Activated CD8-positive, alpha-beta T cell treated with anti-CD3 and anti-CD28 coated beads for 36 hours (primary cell): ENCODE data around the gene IL16. TPM values are rescaled to one million over a fixed set of nuclear protein-coding genes. Genes with fewer than 3 reads are reported as not detected.

Experiments used
- ATAC-seq: fragments of 200-7000 bp; cut with Tn5 transposase; one replicate; pipeline ENCODE4 v1.10.0; 2021; ENCODE audit warnings: mild to moderate bottlenecking, moderate library complexity
- CTCF ChIA-PET: fragments of 350-600 bp; sonication (Branson Sonifier 250); formaldehyde crosslinking; loops from one replicate; lab custom pipeline; 2021; ENCODE audit warnings: antibody characterized with exemption; lab: Charles Lee
- POLR2A ChIA-PET: fragments of 350-600 bp; sonication (Branson Sonifier 250); formaldehyde crosslinking; loops from one replicate; lab custom pipeline; 2021; ENCODE audit warnings: antibody characterized with exemption; lab: Charles Lee
- DNase-seq: peaks from one replicate; pipeline ENCODE4 v3.0.0-alpha.2; 2020
- H3K27ac Mint-ChIP-seq: one replicate; pipeline ENCODE4 v1.8.0; 2021; ENCODE audit warnings: mild to moderate bottlenecking, mixed read lengths
- H3K27me3 Mint-ChIP-seq: one replicate; pipeline ENCODE4 v1.8.0; 2021; ENCODE audit warnings: mixed read lengths
- H3K36me3 Mint-ChIP-seq: one replicate; pipeline ENCODE4 v1.8.0; 2021; ENCODE audit warnings: low read depth, mixed read lengths
- H3K4me1 Mint-ChIP-seq: one replicate; pipeline ENCODE4 v1.8.0; 2021; ENCODE audit warnings: low read depth, mixed read lengths
- H3K4me3 Mint-ChIP-seq: one replicate; pipeline ENCODE4 v1.8.0; 2021; ENCODE audit warnings: mild to moderate bottlenecking, moderate library complexity, mixed read lengths
- H3K9me3 Mint-ChIP-seq: one replicate; pipeline ENCODE4 v1.8.0; 2021; ENCODE audit warnings: mixed read lengths
- CTCF ChIP-seq: fragments of 200-600 bp; IDR thresholded peaks from one replicate; pipeline ENCODE4 v1.8.0; 2022; ENCODE audit warnings: antibody characterized with exemption, mild to moderate bottlenecking
- intact Hi-C: fragments of 100-400 bp; cut with micrococcal nuclease; formaldehyde crosslinking; loops from one replicate; pipeline ENCODE4 v1.10.0; 2022
- total RNA-seq, 2 experiments: library from RNA; stranded (reverse); gene quantifications; one replicate each; pipeline ENCODE4 v1.2.3, GENCODE V29; 2021

The IL16 gene
- total RNA-seq, 2 experiments from 2014 or later = 130 to 138 TPM

- ATAC-seq = no peak
- H3K9me3 Mint-ChIP-seq = no peaks in the 10 kb centered on the region
- peaks cover 99% of the 10 kb centered on the region for H3K36me3 Mint-ChIP-seq
- peak; percentile 31 for DNase-seq
- ChIA-PET CTCF (interaction anchor here (0.8 to 7.3 kb wide), 9 partner anchors 12 to 147 kb away, joined by 3 to 58 read pairs (median 4); partner anchors contain the start of gene STARD5), POLR2A (interaction anchor here (0.8 to 7.5 kb wide), 9 partner anchors 9 to 301 kb away, joined by 3 to 32 read pairs (median 6); partner anchors contain the start of gene STARD5)
- H3K4me1 Mint-ChIP-seq = peaks cover 62% of the 10 kb centered on the region
- H3K27me3 Mint-ChIP-seq = no peaks in the 10 kb centered on the region
- intact Hi-C loops = no loop called here
- peak overlapping the region; percentile 98 for H3K4me3 Mint-ChIP-seq
- peak overlapping the region; percentile 98 for H3K27ac Mint-ChIP-seq
- no peak for TF ChIP-seq CTCF
Measured at GRCh38 chr15:81302701-81303109, 106.0 kb downstream of the IL16 start.

- peaks cover 66% of the 10 kb centered on the region for H3K4me1 Mint-ChIP-seq
- H3K9me3 Mint-ChIP-seq = no peaks in the 10 kb centered on the region
- intact Hi-C loops = no loop called here
- ChIA-PET POLR2A (interaction anchor here (0.7 to 7.5 kb wide), 10 partner anchors 8 to 302 kb away, joined by 3 to 32 read pairs (median 6); partner anchors contain the start of gene STARD5), CTCF (interaction anchor here (0.9 to 7.3 kb wide), 8 partner anchors 10 to 38 kb away, joined by 3 to 58 read pairs (median 7); no protein-coding TSS in a partner anchor)
- no peaks in the 10 kb centered on the region for H3K27me3 Mint-ChIP-seq
- H3K27ac Mint-ChIP-seq = peak overlapping the region; percentile 98
- H3K4me3 Mint-ChIP-seq = peak overlapping the region; percentile 98
- DNase-seq (no peak), ATAC-seq (no peak)
- TF ChIP-seq CTCF = no peak
- H3K36me3 Mint-ChIP-seq = peaks cover 98% of the 10 kb centered on the region
Measured at GRCh38 chr15:81303244-81304225, 106.9 kb downstream of the IL16 start.

- CTCF ChIA-PET = interaction anchor here (1.7 to 7.3 kb wide), 4 partner anchors 10 to 39 kb away, joined by 3 to 58 read pairs (median 24); no protein-coding TSS in a partner anchor
- Mint-ChIP-seq H3K27me3 (no peaks in the 10 kb centered on the region), H3K36me3 (peaks cover 98% of the 10 kb centered on the region), H3K4me3 (peak overlapping the region; percentile 98), H3K9me3 (no peaks in the 10 kb centered on the region), H3K27ac (peak overlapping the region; percentile 98), H3K4me1 (peaks cover 66% of the 10 kb centered on the region)
- no peak for ATAC-seq
- intact Hi-C loops = no loop called here
- TF ChIP-seq CTCF = no peak
- DNase-seq = no peak
- POLR2A ChIA-PET = interaction anchor here (0.7 to 7.5 kb wide), 8 partner anchors 12 to 97 kb away, joined by 3 to 29 read pairs (median 5); partner anchors contain the start of gene STARD5
Measured at GRCh38 chr15:81304226-81304625, 107.5 kb downstream of the IL16 start.

DNA sequence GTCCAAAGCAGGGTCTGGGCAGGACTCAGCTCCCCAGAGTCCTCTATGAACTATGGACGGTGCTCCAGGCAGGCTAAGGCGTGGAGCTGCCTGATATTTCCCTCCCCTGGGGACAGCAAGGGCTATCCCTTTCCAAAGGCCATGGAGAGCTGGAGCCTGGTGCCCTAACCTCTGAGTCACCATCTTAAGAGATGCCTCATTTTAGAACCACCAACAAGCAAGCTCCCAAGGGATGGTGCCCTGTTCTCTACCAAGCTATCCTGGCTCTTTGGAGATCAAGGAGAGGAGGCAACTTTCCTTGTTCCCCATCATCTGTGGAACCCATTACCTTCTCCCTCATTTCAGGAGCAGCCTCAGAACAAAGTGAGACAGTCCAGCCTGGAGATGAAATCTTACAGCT, 111.6 kb downstream of the IL16 start:
- Mint-ChIP-seq H3K9me3 (no peaks in the 10 kb centered on the region), H3K4me1 (peaks cover 83% of the 10 kb centered on the region), H3K4me3 (no peak overlapping the region), H3K27me3 (no peaks in the 10 kb centered on the region), H3K27ac (peak overlapping the region; percentile 21), H3K36me3 (peaks cover 98% of the 10 kb centered on the region)
- no peak for TF ChIP-seq CTCF
- intact Hi-C loops = no loop called here
- no peak for DNase-seq
- ChIA-PET POLR2A (interaction anchor here (1.4 to 4.6 kb wide), 4 partner anchors 9 to 18 kb away, joined by 5 to 29 read pairs (median 10); partner anchors contain the start of gene STARD5), CTCF (interaction anchor here (0.7 to 3.9 kb wide), 10 partner anchors 10 to 42 kb away, joined by 3 to 24 read pairs (median 6); partner anchors contain the start of gene STARD5)
- no peak for ATAC-seq
